Putamen (tissue), 1 donor: Measurements from ENCODE around the gene BRI3.

Experiments
- DNase-seq: peaks from one replicate; pipeline ENCODE4 v3.0.0-alpha.2; 2016; ENCODE audit warnings: low spot score

BRI3 gene

GRCh38 chr7:98287486-98287959, 6.0 kb downstream of the BRI3 start:
- no peak for DNase-seq

DNA sequence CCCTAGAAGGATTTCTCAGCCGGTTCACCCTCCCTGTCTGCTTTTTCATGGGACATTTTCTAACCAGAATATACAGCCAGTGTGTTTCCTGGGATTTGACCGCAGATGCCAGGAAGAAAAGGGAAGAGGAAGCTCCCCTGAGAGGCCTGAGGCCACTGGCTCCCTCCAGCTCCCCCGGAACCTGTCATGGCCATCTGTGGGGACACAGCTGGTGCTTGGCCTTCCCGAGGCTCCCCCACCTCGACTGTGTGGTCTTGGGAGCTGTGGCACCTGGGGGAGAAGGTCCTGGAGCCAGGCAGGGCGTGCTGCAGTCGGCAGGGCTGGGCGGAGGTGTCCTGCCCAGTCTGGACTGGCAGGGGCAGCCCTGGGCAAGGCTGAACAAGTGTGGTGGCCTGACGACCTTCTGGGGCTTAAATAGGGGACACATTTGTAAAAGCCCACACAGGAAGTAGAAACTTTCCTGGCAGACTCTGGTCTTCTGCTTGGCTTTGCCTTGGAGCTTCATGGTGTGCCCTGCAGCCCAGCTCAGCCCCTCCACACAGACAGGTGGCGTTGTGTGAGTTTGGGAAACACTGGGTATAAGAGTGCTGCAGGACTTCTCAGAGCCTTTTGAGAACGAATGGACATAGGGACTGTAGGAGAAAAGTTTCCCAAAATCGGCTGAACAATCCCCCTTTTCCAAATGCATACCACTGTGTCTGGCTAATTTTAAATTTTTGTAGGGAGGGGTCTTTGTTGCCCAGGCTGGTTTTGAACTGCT, 6.8 kb downstream of the BRI3 start:
- no peak for DNase-seq

- DNase-seq, result no peak
Measured at GRCh38 chr7:98289333-98289875, 7.9 kb downstream of the BRI3 start.

DNA sequence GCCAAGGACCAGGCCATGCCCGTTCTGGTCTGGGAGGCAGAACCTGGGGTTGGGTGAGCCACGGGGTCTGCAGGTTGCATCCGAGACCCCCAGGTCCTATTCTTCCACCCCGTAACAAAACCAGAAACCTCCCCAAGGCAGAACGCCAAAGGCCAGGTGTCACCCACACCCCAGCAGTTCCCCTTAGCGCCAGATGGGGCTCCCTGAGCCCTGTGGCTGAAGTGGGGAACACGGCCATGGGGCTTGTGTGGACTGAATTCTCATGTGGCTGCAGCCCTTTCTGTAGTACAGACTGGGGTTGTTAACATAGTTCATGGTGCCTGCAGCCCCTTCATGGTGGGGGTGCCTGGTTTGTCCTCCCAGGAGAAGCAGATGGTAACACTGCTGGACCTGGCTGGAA, 10.2 kb downstream of the BRI3 start:
- DNase-seq, result no peak

DNA sequence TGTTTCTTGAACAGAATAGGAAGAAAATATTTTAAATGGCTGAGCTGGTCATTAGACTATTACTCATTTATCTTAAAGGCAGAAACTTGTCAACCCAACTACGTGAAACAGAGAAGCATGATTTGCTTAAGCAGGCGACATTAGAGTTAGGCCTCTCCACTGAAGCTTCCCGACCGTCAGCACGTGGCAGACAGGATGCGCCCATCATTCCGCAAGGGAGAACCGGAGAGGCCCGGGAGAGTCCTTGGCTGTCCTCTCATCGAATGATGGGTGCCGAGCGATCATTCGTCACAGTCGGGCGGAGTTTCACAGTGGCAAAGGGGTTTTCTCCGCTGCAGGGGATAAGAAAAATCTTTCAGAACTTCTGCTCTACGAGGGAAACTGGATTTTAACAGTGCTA, 11.8 kb downstream of the BRI3 start:
- no peak for DNase-seq

DNA sequence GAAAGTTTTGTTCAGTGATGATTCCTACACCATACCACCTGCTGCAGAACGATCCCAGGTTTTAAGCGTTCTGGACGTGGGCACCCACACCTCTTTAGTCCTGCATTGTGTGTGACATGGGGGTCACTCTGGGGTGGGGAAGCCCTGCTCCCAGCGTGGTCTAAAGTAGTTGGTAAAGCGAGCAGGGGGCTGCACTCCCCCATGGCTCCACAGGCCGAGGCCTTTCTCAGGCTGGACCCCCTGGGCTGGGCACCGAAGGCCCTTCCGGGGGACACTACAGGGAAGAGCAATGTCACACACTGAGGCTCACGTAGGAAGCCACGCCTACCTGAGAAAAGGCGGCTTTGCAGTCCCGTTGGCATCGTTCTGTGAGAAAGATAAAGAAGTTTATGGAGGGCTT, 12.3 kb downstream of the BRI3 start:
- DNase-seq, result no peak

- no peak for DNase-seq
Measured at GRCh38 chr7:98294326-98294725, 12.8 kb downstream of the BRI3 start.

GRCh38 chr7:98294798-98295382, 13.4 kb downstream of the BRI3 start:
- DNase-seq, result no peak

DNA sequence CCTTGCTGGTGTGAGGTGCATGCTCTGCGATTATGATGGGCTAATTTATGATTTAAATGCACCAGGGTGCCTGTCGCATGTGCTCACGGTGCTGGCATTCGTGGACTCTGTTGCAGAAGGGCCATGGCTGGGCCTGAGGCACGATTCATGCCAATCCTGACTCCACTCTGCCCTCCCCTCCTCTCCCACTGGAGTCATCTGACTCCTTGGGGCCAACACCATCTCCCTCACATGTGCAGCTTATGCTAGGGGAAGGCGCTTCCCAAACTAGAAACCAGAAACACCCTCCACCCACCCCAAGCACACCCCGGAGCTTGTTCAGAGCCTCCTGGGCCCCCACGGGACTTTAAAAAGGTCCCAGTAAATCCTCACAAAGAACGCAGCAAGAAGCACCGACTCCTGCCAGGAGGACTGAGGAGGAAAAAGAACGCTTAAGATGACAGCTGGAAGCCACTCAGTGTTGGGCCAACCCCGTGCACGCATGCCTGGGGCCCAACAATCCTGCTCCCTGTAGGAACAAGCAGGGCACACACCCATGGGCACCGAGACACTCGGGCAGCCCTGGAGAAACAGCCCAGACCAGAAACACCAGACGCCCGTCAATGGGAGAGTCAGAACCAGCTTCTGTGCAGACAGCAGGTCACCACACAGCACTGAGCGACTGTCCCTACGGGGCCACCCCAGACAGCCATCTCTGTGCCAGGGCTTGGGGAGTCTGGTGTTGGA, 14.1 kb downstream of the BRI3 start:
- DNase-seq, result no peak

DNA sequence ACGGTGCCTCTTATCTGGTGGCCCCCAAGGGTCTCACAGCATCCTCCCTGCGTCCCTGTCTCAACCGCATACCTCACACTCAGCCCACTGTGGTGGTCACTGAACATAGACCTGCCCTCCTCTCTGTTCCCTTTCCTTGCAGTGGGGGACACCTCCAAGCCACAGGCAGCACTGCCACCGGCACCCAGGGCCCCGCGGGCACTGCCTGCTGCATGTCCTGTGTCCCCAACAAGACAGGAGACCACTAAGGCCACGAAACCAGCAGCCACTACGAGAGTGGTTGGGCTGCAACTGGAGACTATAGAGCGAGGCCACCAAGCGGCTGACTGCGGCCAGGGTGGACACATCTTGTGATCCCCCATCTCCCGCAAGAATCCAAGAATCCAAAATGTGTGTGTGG, 15.3 kb downstream of the BRI3 start:
- DNase-seq, result no peak

DNA sequence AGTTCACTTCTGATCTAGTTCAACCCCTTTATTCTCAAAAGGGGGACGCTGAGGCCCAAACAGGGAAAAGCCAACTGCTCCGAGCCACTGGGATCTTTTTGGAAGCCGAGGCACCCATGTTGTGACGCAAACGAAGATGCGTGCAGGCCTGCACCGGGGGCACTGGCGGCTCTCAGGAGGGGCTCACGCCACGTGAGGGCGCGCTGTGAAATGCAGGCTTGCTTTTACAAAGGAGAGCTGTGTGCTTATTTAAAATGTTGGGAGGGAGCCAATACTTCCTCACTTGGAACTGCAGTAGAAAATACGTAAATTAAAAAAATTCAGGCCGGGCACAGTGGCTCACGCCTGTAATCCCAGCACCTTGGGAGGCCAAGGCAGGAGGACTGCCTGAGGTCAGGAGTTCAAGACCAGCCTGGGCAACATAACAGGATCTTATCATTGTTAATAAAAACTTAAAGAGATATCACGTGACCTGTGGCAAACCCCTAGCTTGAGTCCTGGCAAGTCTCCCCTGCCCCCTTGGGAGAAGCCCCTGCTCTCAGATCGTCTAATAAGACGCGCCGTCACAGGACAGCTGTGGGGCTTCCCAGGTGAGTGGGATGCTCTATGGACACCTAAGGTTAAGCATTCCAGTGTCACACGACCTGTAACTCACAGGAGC, 16.3 kb downstream of the BRI3 start:
- no peak for DNase-seq

- no peak for DNase-seq
Measured at GRCh38 chr7:98300595-98301372, 19.3 kb downstream of the BRI3 start.

DNA sequence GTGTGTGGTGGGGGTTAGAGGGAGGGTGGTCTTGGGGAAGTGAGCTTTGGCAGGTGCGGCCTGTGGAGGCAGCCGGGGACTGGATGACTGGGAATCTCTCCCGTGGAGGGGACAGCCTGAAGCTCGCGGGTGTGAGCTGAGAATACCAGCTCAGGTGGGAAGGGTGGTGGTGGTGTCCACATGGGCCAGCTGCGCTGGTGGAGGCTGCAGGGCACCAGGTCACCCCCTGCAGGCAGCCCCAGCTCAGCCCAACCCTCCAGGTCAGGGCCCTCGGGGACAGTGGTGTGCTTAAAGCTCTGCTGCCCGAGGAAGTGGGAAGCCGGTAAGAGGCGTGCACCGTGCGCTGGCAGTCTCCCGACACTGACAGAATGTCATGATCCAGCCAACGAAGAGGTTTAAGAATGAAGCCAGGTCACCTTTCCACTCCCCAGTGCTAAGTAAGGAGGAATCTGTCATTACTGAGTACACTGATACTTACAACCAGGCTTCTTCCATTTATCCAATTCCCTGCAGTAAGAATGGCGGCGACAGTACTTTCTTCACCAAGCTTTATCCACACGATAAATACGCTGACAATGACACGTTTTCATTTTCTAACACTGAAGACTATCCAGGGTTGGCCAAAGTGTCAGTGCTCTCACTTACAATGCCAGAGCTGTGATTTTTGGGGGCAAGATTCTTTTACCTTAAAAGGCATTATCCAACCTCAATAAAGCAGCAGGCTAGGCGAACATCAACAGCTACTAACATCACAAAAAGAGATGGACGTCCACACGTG, 20.4 kb downstream of the BRI3 start:
- no peak for DNase-seq

GRCh38 chr7:98303176-98303865, 21.8 kb downstream of the BRI3 start:
- DNase-seq, result no peak

GRCh38 chr7:98303906-98304305, 22.4 kb downstream of the BRI3 start:
- no peak for DNase-seq

GRCh38 chr7:98305951-98306535, 24.6 kb downstream of the BRI3 start:
- no peak for DNase-seq

DNA sequence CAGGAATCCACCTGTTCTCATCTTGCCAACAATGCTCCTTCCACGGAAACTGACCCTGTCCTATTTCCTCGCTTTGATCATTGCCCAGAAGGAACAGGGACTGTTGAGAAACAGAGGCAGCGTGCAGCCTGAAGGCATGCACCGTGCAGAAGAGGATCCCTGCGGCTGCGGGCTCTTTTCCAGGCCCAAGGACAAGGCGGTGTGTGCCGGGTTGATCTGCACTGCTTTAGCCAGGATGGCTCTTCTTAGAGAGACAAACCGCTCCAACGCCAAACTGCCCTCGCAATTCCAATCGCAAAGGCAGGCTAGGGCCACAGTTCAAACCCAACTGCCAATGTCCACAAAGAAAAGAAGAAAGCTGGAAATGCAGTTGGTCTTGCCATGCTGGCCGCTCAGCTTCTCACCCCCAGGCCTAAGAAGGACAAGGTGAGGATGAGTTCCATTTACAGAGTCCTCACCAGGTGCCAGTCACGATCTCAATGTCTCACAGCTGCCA, 26.5 kb downstream of the BRI3 start:
- DNase-seq, result no peak

DNA sequence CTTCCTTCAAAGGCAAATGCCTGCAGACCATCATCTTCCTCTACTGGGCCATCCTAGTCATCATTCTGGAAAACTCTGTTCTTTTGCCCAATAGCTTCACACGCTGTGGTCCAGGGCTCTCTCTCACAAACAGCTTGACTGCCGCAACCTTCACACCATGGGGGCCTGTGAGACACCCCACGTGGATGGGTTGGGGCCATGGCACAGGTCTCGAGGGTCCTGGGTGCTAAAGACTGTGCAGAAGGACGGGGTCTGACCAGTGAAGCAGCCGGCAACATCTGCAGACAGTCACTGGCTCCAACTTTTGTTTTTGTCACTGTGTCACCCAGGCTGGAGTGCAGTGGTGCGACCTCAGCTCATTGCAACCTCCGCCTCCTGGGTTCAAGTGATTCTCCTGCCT, 28.1 kb downstream of the BRI3 start:
- no peak for DNase-seq

DNA sequence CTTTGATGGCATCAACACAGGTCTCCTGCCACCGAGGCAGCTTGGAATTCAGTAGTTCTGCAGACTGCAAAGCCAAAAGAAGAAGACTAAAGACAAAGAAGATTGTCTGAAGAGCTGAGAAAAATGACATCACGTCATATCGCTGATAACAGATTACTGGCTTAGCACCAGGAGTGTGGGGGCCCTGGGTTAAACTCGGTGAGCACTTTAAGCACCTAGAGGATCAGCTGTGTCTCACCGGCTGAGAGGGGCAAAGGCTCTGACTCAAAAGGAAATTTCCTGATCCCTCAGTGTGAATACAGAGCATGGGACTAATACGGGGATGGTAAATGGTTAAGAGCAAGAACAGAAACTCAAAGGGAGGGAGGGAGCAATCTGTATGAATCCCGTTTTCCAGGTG, 30.7 kb downstream of the BRI3 start:
- no peak for DNase-seq

- no peak for DNase-seq
Measured at GRCh38 chr7:98314469-98314868, 33.0 kb downstream of the BRI3 start.
